Activated T-helper 2 cell treated with anti-CD3 and anti-CD28 coated beads, Interferon-gamma antibody, Interleukin-2, Interleukin-4, amounts not matched to agents 10 μg/mL and 5 μg/mL and 100 μg/mL, durations not matched to agents 14 hours and 24 hours and 36 hours (primary cell): ENCODE results near the gene CPNE4. TPM values are rescaled to one million over a fixed set of nuclear protein-coding genes. Genes with fewer than 3 reads are reported as not detected.

Experiments used
- DNase-seq: peaks from one replicate; pipeline ENCODE4 v3.0.0; 2021; ENCODE audit warnings: low spot score
- H3K27ac Mint-ChIP-seq: one replicate; pipeline ENCODE4 v1.8.0; 2021; ENCODE audit warnings: mixed read lengths
- H3K27me3 Mint-ChIP-seq: one replicate; pipeline ENCODE4 v1.8.0; 2021; ENCODE audit warnings: low read depth, mixed read lengths
- H3K36me3 Mint-ChIP-seq: one replicate; pipeline ENCODE4 v1.8.0; 2021; ENCODE audit warnings: low read depth, mixed read lengths
- H3K4me1 Mint-ChIP-seq: one replicate; pipeline ENCODE4 v1.8.0; 2021; ENCODE audit warnings: low read depth, mixed read lengths
- H3K4me3 Mint-ChIP-seq: one replicate; pipeline ENCODE4 v1.8.0; 2021; ENCODE audit warnings: low read depth, mild to moderate bottlenecking, moderate library complexity, mixed read lengths
- H3K9me3 Mint-ChIP-seq: one replicate; pipeline ENCODE4 v1.8.0; 2021; ENCODE audit warnings: mixed read lengths
- intact Hi-C: fragments of 100-400 bp; cut with micrococcal nuclease; formaldehyde crosslinking; loops from one replicate; pipeline ENCODE4 v1.15.1; 2023
- total RNA-seq: library from RNA; stranded (reverse); gene quantifications from 2 replicates; pipeline ENCODE4 v1.2.3, GENCODE V29; 2022

Gene CPNE4
- total RNA-seq, 1 donor from 2014 or later: not detected

GRCh38 chr3:132009241-132009640 is 25.6 kb downstream of the CPNE4 start:
- Mint-ChIP-seq H3K27me3 (no peaks in the 10 kb centered on the region), H3K4me3 (no peak overlapping the region), H3K4me1 (no peaks in the 10 kb centered on the region), H3K27ac (no peak overlapping the region), H3K36me3 (no peaks in the 10 kb centered on the region), H3K9me3 (no peaks in the 10 kb centered on the region)
- intact Hi-C loops: no loop called here
- DNase-seq: no peak

- Mint-ChIP-seq H3K4me1 (no peaks in the 10 kb centered on the region), H3K4me3 (no peak overlapping the region), H3K27ac (no peak overlapping the region), H3K36me3 (no peaks in the 10 kb centered on the region), H3K9me3 (no peaks in the 10 kb centered on the region), H3K27me3 (no peaks in the 10 kb centered on the region)
- no peak for DNase-seq
- intact Hi-C loops: no loop called here
Measured at GRCh38 chr3:132008837-132009236, 26.0 kb downstream of the CPNE4 start.

DNA sequence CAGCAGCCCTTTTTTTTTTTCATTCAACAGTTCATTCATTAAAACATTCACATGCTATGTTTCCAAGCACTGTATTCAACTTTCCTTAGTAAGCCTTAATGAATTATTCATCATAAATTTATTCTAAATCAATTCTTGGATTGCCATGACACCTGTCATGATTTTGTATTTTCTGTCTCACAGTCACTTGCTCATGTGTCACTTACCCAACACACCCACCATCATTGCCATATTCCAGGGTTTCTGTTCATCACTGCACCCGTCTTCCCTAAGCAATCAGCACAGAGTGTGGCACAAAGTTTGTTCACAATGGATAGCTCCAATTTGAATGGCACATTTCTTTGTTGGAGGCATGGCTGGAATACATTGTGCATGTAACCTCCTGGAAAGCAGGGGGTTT is 27.2 kb downstream of the CPNE4 start:
- intact Hi-C loops: no loop called here
- no peaks in the 10 kb centered on the region for H3K27me3 Mint-ChIP-seq
- no peaks in the 10 kb centered on the region for H3K36me3 Mint-ChIP-seq

GRCh38 chr3:132006605-132007204 is 28.1 kb downstream of the CPNE4 start:
- Mint-ChIP-seq H3K36me3 (no peaks in the 10 kb centered on the region), H3K4me1 (no peaks in the 10 kb centered on the region), H3K27ac (no peak overlapping the region), H3K4me3 (no peak overlapping the region), H3K27me3 (no peaks in the 10 kb centered on the region), H3K9me3 (no peaks in the 10 kb centered on the region)
- intact Hi-C loops: no loop called here
- DNase-seq: no peak

More for the DNA sequence above, 27.2 kb downstream of the CPNE4 start:
- Mint-ChIP-seq H3K27ac (no peak overlapping the region), H3K4me3 (no peak overlapping the region), H3K4me1 (no peaks in the 10 kb centered on the region), H3K9me3 (no peaks in the 10 kb centered on the region)
- no peak for DNase-seq

DNA sequence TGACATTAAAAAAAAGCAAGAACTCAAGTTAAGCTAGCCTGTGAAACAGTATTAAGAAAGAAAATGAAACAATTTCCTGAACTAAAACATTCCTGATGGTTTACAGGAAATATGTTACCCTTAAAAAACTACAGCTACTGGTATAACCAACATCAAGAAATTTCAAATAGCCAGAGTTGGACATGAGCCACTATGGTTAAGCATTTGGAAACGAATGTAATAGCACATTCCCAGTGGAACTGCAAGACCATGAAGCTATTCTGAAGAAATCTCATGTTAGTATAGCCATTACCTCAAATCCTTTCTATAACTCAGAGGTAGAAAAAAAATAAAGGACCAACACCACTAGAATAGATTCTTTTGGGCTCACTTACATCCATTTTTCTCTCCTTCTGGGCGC is 30.2 kb downstream of the CPNE4 start:
- Mint-ChIP-seq H3K27ac (no peak overlapping the region), H3K9me3 (no peaks in the 10 kb centered on the region), H3K36me3 (no peaks in the 10 kb centered on the region), H3K27me3 (no peaks in the 10 kb centered on the region), H3K4me3 (no peak overlapping the region), H3K4me1 (no peaks in the 10 kb centered on the region)
- DNase-seq: no peak
- intact Hi-C loops: no loop called here

- Mint-ChIP-seq H3K27me3 (no peaks in the 10 kb centered on the region), H3K36me3 (no peaks in the 10 kb centered on the region), H3K27ac (no peak overlapping the region), H3K4me1 (no peaks in the 10 kb centered on the region), H3K4me3 (no peak overlapping the region), H3K9me3 (no peaks in the 10 kb centered on the region)
- DNase-seq: no peak
- intact Hi-C loops: no loop called here
Measured at GRCh38 chr3:132003685-132004084, 31.1 kb downstream of the CPNE4 start.

DNA sequence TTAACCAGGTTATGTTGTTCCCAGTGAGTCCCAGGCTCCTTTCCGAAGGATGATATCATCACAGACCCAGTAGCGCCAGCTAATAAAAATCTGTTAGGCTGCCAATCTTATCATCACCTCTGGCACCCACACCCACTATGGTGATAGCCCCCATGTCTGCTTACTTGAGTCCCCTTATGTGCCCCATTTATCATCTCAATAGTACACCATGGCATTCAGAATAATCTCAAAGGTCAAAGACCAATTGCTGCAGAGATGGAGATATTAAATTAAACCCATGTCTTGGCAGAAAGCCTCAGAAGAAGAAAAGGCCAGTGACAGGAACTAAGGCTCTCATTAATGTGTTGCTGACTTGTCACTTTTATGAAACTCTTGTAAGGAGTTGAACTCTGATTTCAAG is 32.8 kb downstream of the CPNE4 start:
- no peaks in the 10 kb centered on the region for H3K27me3 Mint-ChIP-seq
- no peaks in the 10 kb centered on the region for H3K36me3 Mint-ChIP-seq
- no peak overlapping the region for H3K4me3 Mint-ChIP-seq
- intact Hi-C loops: no loop called here
- no peaks in the 10 kb centered on the region for H3K9me3 Mint-ChIP-seq
- no peaks in the 10 kb centered on the region for H3K4me1 Mint-ChIP-seq
- no peak for DNase-seq
- no peak overlapping the region for H3K27ac Mint-ChIP-seq

DNA sequence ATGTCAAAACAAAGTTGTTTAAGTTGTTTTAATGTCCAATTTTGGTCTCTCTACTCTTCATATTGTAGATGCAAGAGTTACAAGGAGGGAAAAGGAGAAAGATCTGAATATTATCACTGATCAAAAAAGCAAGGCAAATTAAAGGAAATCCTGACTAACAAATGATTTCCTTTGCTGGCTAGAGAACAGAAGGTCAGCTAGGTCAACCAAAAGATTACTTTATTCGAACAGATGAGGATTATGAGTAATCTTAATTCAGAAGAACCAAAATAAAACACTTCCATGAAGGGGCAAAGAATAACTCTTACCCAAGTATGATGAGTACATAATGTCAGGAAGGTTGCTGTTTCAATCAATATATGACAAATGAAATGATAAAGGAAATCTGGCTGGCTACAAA is 33.8 kb downstream of the CPNE4 start:
- H3K4me3 Mint-ChIP-seq: no peak overlapping the region
- intact Hi-C loops: no loop called here
- H3K27ac Mint-ChIP-seq: no peak overlapping the region

GRCh38 chr3:131998027-131998426 is 36.8 kb downstream of the CPNE4 start:
- H3K4me3 Mint-ChIP-seq: no peak overlapping the region
- H3K27me3 Mint-ChIP-seq: no peaks in the 10 kb centered on the region
- no peak for DNase-seq
- no peaks in the 10 kb centered on the region for H3K9me3 Mint-ChIP-seq
- no peaks in the 10 kb centered on the region for H3K4me1 Mint-ChIP-seq
- intact Hi-C loops: no loop called here
- no peak overlapping the region for H3K27ac Mint-ChIP-seq
- no peaks in the 10 kb centered on the region for H3K36me3 Mint-ChIP-seq

More for the DNA sequence above, 33.8 kb downstream of the CPNE4 start:
- H3K4me1 Mint-ChIP-seq: no peaks in the 10 kb centered on the region
- no peaks in the 10 kb centered on the region for H3K27me3 Mint-ChIP-seq
- no peak for DNase-seq
- H3K36me3 Mint-ChIP-seq: no peaks in the 10 kb centered on the region
- no peaks in the 10 kb centered on the region for H3K9me3 Mint-ChIP-seq

DNA sequence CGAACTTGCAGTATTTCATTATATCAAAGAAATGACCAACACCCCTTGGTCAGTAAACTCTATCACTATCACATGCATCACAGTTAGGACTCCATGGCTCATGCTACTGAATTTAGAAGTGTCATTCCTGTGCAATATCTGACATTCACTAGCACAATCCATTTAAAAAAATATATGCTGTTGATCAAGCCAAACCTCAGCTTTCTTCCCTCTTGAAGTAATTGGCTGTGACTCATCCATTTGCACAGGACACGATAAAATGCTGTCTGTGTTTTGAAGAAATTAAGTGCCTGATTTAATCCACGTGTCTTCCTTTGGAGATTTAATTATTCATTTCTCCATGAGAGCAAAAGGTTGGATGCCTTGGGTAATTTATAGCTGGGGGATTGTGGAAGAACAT is 38.9 kb downstream of the CPNE4 start:
- no peaks in the 10 kb centered on the region for H3K27me3 Mint-ChIP-seq
- no peak for DNase-seq
- no peaks in the 10 kb centered on the region for H3K36me3 Mint-ChIP-seq
- H3K4me3 Mint-ChIP-seq: no peak overlapping the region
- H3K4me1 Mint-ChIP-seq: no peaks in the 10 kb centered on the region
- peaks cover 6% of the 10 kb centered on the region for H3K9me3 Mint-ChIP-seq
- intact Hi-C loops: no loop called here
- no peak overlapping the region for H3K27ac Mint-ChIP-seq

DNA sequence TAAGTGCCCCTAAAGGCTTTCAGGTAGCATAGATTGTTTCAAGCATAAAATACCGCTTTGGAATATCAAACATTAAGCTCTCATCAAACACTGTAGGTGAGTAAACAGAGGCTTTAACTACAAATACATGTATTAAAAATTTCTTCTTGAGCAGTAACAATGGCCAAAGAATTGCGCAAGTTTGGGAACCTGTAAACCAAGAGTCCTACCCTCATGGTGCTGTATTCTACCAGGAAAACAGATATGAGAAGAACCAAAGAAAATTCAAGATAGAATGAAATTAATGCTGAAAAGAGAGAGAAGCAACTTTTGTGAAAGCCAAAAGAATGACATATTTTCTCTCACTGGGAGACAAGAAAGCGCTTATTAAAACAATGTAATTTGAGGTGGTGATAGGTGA is 45.5 kb downstream of the CPNE4 start:
- Mint-ChIP-seq H3K9me3 (peaks cover 7% of the 10 kb centered on the region), H3K27me3 (no peaks in the 10 kb centered on the region), H3K4me1 (no peaks in the 10 kb centered on the region), H3K36me3 (no peaks in the 10 kb centered on the region), H3K27ac (no peak overlapping the region), H3K4me3 (no peak overlapping the region)
- no peak for DNase-seq
- intact Hi-C loops: no loop called here

- Mint-ChIP-seq H3K9me3 (peaks cover 7% of the 10 kb centered on the region), H3K27me3 (no peaks in the 10 kb centered on the region), H3K4me3 (no peak overlapping the region), H3K36me3 (no peaks in the 10 kb centered on the region), H3K4me1 (no peaks in the 10 kb centered on the region), H3K27ac (no peak overlapping the region)
- intact Hi-C loops: no loop called here
- DNase-seq: no peak
Measured at GRCh38 chr3:131988209-131988608, 46.6 kb downstream of the CPNE4 start.

- H3K4me3 Mint-ChIP-seq: no peak overlapping the region
- intact Hi-C loops: no loop called here
- DNase-seq: no peak
Measured at GRCh38 chr3:131983689-131984088, 51.1 kb downstream of the CPNE4 start.

GRCh38 chr3:131981323-131981722 is 53.5 kb downstream of the CPNE4 start:
- H3K27ac Mint-ChIP-seq: no peak overlapping the region
- no peaks in the 10 kb centered on the region for H3K36me3 Mint-ChIP-seq
- no peak overlapping the region for H3K4me3 Mint-ChIP-seq
- intact Hi-C loops: no loop called here
- H3K9me3 Mint-ChIP-seq: peaks cover 4% of the 10 kb centered on the region
- H3K27me3 Mint-ChIP-seq: no peaks in the 10 kb centered on the region
- DNase-seq: no peak
- H3K4me1 Mint-ChIP-seq: no peaks in the 10 kb centered on the region

More at GRCh38 chr3:131983689-131984088, 51.1 kb downstream of the CPNE4 start:
- Mint-ChIP-seq H3K9me3 (peaks cover under 1% of the 10 kb centered on the region), H3K4me1 (no peaks in the 10 kb centered on the region), H3K36me3 (no peaks in the 10 kb centered on the region), H3K27me3 (no peaks in the 10 kb centered on the region), H3K27ac (no peak overlapping the region)
